Immature natural killer cell (primary cell): ENCODE data around the gene EXOC2. TPM values are rescaled to one million over a fixed set of nuclear protein-coding genes. Genes with fewer than 3 reads are reported as not detected.
A peak's percentile ranks its signal among the peaks of the same experiment; 100 is the strongest.
"Not testable (repeated sequence)": the region's sequence is repeated elsewhere in the genome, so short reads cannot be mapped to it uniquely, and the experiment has no call there.

Experiments used
- DNase-seq, 3 donors: peaks; one replicate each; pipeline ENCODE4 v3.0.0; 2022; ENCODE audit warnings: mixed read lengths in 1 of 3
- H3K27ac Mint-ChIP-seq, 6 donors: one replicate each; pipeline ENCODE4 v1.8.0; 2020; ENCODE audit warnings: mixed read lengths in 6 of 6, mild to moderate bottlenecking in 5 of 6, inconsistent platforms in 4 of 6, moderate library complexity in 3 of 6
- H3K27me3 Mint-ChIP-seq, 3 donors: one replicate each; pipeline ENCODE4 v1.8.0; 2020 to 2021; ENCODE audit warnings: low read depth in 3 of 3, mild to moderate bottlenecking in 3 of 3, mixed read lengths in 3 of 3, moderate library complexity in 3 of 3, inconsistent platforms in 1 of 3
- H3K36me3 Mint-ChIP-seq, 3 donors: one replicate each; pipeline ENCODE4 v1.8.0; 2020; ENCODE audit warnings: mixed read lengths in 3 of 3, inconsistent platforms in 2 of 3, mild to moderate bottlenecking in 2 of 3
- H3K4me1 Mint-ChIP-seq, 2 donors: one replicate each; pipeline ENCODE4 v1.8.0; 2020; ENCODE audit warnings: inconsistent platforms in 2 of 2, mild to moderate bottlenecking in 2 of 2, mixed read lengths in 2 of 2, moderate library complexity in 1 of 2
- H3K4me3 Mint-ChIP-seq, 5 donors: one replicate each; pipeline ENCODE4 v1.8.0; 2020; ENCODE audit warnings: mild to moderate bottlenecking in 5 of 5, mixed read lengths in 5 of 5, inconsistent platforms in 3 of 5, moderate library complexity in 3 of 5
- H3K9me3 Mint-ChIP-seq, 6 donors: one replicate each; pipeline ENCODE4 v1.8.0; 2020; ENCODE audit warnings: mild to moderate bottlenecking in 6 of 6, mixed read lengths in 6 of 6, inconsistent platforms in 4 of 6, moderate library complexity in 3 of 6
- polyA plus RNA-seq, 3 donors: library from polyadenylated mRNA; unstranded; fragments of 300-500 nt; fragmentation: Illumina TruSeq; gene quantifications; one replicate each; pipeline ENCODE4 v1.2.3, GENCODE V29; 2021

The EXOC2 gene
- polyA plus RNA-seq, 3 donors from 2014 or later, result 23.8 to 33.8 (median 25.6) TPM

DNA sequence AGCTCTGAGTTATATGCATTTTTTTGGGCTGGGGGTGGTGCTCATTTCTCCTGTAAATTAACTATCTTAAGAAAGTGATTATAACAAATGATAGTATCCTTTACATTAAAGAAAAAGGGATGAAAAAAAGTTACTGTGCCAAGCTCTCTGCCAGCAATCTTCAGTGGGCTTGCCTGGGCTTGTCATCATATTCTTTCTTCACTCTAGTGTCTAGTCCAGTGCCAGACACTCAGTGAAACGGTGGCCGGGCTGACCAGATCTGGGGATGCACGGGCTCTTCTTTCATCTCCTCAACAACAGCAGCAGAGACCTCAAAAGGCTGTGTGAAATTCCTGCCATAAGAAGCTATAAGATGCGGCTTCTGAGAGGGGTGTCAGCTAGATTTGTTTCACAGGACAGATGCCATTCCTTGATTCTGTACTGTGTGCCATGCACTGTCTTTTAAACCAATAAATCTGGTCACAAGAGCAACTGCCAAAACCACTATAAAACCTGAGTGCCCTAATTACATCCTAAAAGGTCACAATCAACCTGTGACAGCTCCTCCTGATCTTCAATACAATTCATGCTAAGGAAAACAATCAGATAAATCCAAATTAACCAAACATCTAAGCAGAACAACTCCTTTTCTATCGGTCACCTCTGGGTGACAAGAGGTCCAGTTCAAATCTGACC is 12.1 kb downstream of the EXOC2 start:
- Mint-ChIP-seq H3K27ac (no peak overlapping the region), H3K36me3 (no peaks in the 10 kb centered on the region), H3K9me3 (no peaks in the 10 kb centered on the region), H3K27me3 (peaks cover 0 to 2% (median 0%) of the 10 kb centered on the region in 3 donors), H3K4me3 (no peak overlapping the region), H3K4me1 (peaks cover 43 to 72% of the 10 kb centered on the region in 2 donors)
- DNase-seq, result no peak

DNA sequence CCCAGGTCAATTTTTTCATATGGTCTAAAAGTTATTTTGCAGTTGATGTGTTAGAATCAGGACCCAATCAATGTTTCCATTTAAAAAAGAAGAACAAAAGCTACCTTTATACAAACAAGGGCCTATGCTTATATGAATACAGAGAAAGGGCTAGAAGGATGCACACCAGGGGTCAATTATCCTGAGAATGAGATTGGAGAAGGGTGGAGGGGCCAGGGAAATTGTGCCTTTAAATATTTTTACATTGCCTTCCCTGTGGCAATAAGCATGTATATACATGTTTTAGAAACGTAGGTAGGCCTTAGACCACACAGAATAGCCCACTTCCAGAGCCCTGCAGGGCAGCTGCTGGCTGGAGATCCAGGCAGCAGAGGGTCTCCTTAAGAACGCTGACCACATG is 12.7 kb downstream of the EXOC2 start:
- H3K4me1 Mint-ChIP-seq, result peaks cover 40 to 68% of the 10 kb centered on the region in 2 donors

GRCh38 chr6:679282-679681 is 13.7 kb downstream of the EXOC2 start:
- H3K9me3 Mint-ChIP-seq, result no peaks in the 10 kb centered on the region
- DNase-seq, result no peak
- H3K27me3 Mint-ChIP-seq, result peaks cover 0 to 2% (median 0%) of the 10 kb centered on the region in 3 donors
- H3K36me3 Mint-ChIP-seq, result no peaks in the 10 kb centered on the region
- H3K4me3 Mint-ChIP-seq, result no peak overlapping the region
- peak overlapping the region in 1 of 6 donors; percentile 28 for H3K27ac Mint-ChIP-seq
- H3K4me1 Mint-ChIP-seq, result peaks cover 42 to 68% of the 10 kb centered on the region in 2 donors

More for the DNA sequence above, 12.7 kb downstream of the EXOC2 start:
- Mint-ChIP-seq H3K27me3 (peaks cover 0 to 2% (median 0%) of the 10 kb centered on the region in 3 donors), H3K9me3 (no peaks in the 10 kb centered on the region), H3K4me3 (no peak overlapping the region), H3K27ac (peak overlapping the region in 1 of 6 donors; percentile 14), H3K36me3 (no peaks in the 10 kb centered on the region)
- DNase-seq, result no peak

- H3K9me3 Mint-ChIP-seq, result no peaks in the 10 kb centered on the region
- peaks cover 0 to 2% (median 0%) of the 10 kb centered on the region in 3 donors for H3K27me3 Mint-ChIP-seq
- no peaks in the 10 kb centered on the region for H3K36me3 Mint-ChIP-seq
- DNase-seq, result no peak
- peaks cover 34 to 61% of the 10 kb centered on the region in 2 donors for H3K4me1 Mint-ChIP-seq
- no peak overlapping the region for H3K4me3 Mint-ChIP-seq
- no peak overlapping the region for H3K27ac Mint-ChIP-seq
These were observed 14.4 kb downstream of the EXOC2 start for GRCh38 chr6:678520-678919.

DNA sequence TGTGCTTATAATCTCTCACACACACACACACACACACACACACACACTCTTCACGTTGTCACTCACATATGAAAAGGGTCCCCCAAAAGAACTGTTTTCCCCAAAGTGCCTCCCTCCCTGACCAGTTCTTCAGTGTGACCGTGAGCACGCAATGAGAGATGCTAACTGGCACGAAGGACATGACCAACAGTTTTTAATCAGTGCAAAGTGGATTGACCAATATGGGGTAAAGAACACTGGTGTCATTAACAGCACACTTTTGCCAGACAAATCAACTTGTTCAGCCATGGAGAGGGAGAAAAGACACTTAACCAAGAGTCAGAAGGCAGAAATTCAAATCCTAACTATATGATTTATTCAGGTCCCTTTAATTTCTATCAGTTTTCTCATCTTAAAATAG is 15.0 kb downstream of the EXOC2 start:
- H3K27me3 Mint-ChIP-seq, result peaks cover 0 to 2% (median 0%) of the 10 kb centered on the region in 3 donors
- H3K4me3 Mint-ChIP-seq, result no peak overlapping the region
- no peaks in the 10 kb centered on the region for H3K9me3 Mint-ChIP-seq
- no peak for DNase-seq
- peaks cover 31 to 55% of the 10 kb centered on the region in 2 donors for H3K4me1 Mint-ChIP-seq
- H3K36me3 Mint-ChIP-seq, result no peaks in the 10 kb centered on the region
- no peak overlapping the region for H3K27ac Mint-ChIP-seq

- DNase-seq, result no peak
- no peak overlapping the region for H3K27ac Mint-ChIP-seq
- H3K27me3 Mint-ChIP-seq, result no peaks in the 10 kb centered on the region
- no peak overlapping the region for H3K4me3 Mint-ChIP-seq
- H3K36me3 Mint-ChIP-seq, result peaks cover 0 to 5% (median 0%) of the 10 kb centered on the region in 3 donors
- H3K9me3 Mint-ChIP-seq, result no peaks in the 10 kb centered on the region
- H3K4me1 Mint-ChIP-seq, result peaks cover 15 to 40% of the 10 kb centered on the region in 2 donors
These were observed 18.0 kb downstream of the EXOC2 start for GRCh38 chr6:674956-675355.

- Mint-ChIP-seq H3K4me3 (no peak overlapping the region), H3K4me1 (peaks cover 14 to 34% of the 10 kb centered on the region in 2 donors), H3K27ac (no peak overlapping the region), H3K27me3 (peaks cover 0 to 1% (median 0%) of the 10 kb centered on the region in 3 donors), H3K36me3 (peaks cover 0 to 5% (median 0%) of the 10 kb centered on the region in 3 donors), H3K9me3 (no peaks in the 10 kb centered on the region)
- DNase-seq, result no peak
These were observed 18.5 kb downstream of the EXOC2 start for GRCh38 chr6:674406-674805.

- no peak for DNase-seq
- no peak overlapping the region for H3K4me3 Mint-ChIP-seq
- peaks cover 0 to 3% (median 1%) of the 10 kb centered on the region in 3 donors for H3K27me3 Mint-ChIP-seq
- no peaks in the 10 kb centered on the region for H3K9me3 Mint-ChIP-seq
- peaks cover 8 to 11% (median 8%) of the 10 kb centered on the region in 3 donors for H3K36me3 Mint-ChIP-seq
- no peak overlapping the region for H3K27ac Mint-ChIP-seq
- peaks cover 41 to 55% of the 10 kb centered on the region in 2 donors for H3K4me1 Mint-ChIP-seq
These were observed 25.5 kb downstream of the EXOC2 start for GRCh38 chr6:667253-667927.

DNA sequence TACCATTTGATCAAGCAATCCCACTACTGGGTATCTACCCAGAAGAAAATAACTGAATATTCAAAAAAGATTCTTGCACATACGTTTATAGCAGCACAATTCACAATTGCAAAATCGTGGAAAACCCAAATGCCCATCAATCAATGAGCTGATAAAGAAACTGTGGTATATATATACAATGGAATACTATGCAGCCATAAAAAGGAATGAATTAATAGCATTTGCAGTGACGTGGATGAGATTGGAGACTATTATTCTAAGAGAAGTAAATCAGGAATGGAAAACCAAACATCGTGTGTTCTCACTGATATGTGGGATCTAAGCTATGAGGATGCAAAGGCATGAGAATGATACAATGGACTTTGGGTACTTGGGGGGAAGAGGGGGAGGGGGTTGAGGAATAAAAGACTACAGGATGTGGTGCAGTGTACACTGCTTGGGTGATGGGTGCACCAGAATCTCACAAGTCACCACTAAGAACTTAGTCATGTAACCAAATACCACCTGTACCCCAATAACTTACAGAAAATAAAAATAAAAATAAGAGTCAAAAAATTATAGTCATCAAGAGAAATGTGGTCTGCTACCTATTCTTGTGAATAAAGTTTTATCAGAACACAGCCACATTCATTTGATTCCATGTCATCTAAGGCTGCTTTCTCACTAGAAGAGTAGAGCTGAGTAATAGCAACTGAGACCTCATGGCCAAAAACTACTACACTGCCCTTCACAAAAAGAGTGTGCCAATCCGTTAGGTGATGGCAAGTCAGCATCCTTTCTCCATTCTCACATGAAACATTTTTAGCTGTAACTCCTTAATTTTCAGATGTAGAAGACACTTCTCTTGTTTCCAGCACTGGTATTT is 27.3 kb downstream of the EXOC2 start:
- DNase-seq, result no peak
- H3K4me3 Mint-ChIP-seq, result no peak overlapping the region
- H3K36me3 Mint-ChIP-seq, result peaks cover 3 to 11% (median 8%) of the 10 kb centered on the region in 3 donors
- H3K27ac Mint-ChIP-seq, result no peak overlapping the region
- H3K9me3 Mint-ChIP-seq, result no peaks in the 10 kb centered on the region
- H3K27me3 Mint-ChIP-seq, result peaks cover 0 to 3% (median 2%) of the 10 kb centered on the region in 3 donors
- H3K4me1 Mint-ChIP-seq, result peaks cover 58 to 66% of the 10 kb centered on the region in 2 donors

GRCh38 chr6:663788-664187 is 29.2 kb downstream of the EXOC2 start:
- H3K9me3 Mint-ChIP-seq, DNase-seq, H3K27ac Mint-ChIP-seq, H3K4me3 Mint-ChIP-seq, H3K36me3 Mint-ChIP-seq, H3K27me3 Mint-ChIP-seq: not testable (repeated sequence)
- H3K4me1 Mint-ChIP-seq, result peaks cover 74 to 81% of the 10 kb centered on the region in 2 donors

- Mint-ChIP-seq H3K36me3 (peaks cover 12 to 18% (median 13%) of the 10 kb centered on the region in 3 donors), H3K27me3 (peaks cover 0 to 2% (median 0%) of the 10 kb centered on the region in 3 donors), H3K4me1 (peaks cover 61 to 83% of the 10 kb centered on the region in 2 donors), H3K9me3 (no peaks in the 10 kb centered on the region), H3K27ac (peak overlapping the region in 2 of 6 donors; percentile 53 to 68), H3K4me3 (peak overlapping the region in 1 of 5 donors; percentile 17)
- peak in 1 of 3 donors; percentile 2 for DNase-seq
These were observed 33.0 kb downstream of the EXOC2 start for GRCh38 chr6:659716-660581.

DNA sequence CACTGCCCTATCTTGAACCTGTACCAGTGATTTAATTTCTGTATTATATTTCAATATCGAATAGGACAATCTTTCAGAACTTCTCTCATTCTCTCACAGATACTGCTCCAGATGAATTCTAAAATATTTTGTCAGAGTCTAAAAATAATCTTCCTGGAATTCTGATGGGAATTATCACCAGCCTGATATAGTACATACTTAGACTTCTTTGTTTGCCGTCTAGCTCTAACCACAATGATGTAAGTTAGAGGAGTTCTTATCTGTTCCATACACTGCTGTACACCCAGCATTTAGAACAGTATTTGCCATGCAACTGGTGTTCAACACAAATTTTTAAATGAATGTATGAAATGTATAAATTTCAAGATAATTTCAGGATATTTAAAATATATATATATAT is 34.7 kb downstream of the EXOC2 start:
- peaks cover 46 to 78% of the 10 kb centered on the region in 2 donors for H3K4me1 Mint-ChIP-seq
- H3K9me3 Mint-ChIP-seq, result no peaks in the 10 kb centered on the region
- no peak overlapping the region for H3K4me3 Mint-ChIP-seq
- peaks cover 0 to 2% (median 0%) of the 10 kb centered on the region in 3 donors for H3K27me3 Mint-ChIP-seq
- H3K36me3 Mint-ChIP-seq, result peaks cover 12 to 21% (median 13%) of the 10 kb centered on the region in 3 donors
- peak overlapping the region in 1 of 6 donors; percentile 43 for H3K27ac Mint-ChIP-seq
- no peak for DNase-seq

DNA sequence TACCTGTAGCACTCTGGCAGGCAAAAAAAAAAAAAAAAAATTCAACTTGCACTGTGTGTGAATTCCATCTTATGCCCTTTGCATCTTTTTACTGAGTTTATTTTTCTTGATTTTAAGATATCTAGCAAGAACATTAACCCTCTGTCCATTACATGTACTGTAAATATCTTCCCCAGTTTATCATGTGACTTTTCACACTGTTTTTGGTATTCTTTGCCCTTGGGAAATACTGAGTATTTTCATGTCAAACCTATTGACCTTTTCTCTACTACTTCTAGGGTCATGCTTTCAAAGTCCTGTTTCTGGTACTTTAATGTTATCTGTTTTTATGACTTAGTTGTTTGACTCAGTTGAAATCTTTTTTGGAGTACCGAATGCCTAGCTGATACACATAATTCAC is 35.2 kb downstream of the EXOC2 start:
- H3K36me3 Mint-ChIP-seq, result peaks cover 12 to 21% (median 13%) of the 10 kb centered on the region in 3 donors
- no peak for DNase-seq
- H3K27me3 Mint-ChIP-seq, result peaks cover 0 to 2% (median 0%) of the 10 kb centered on the region in 3 donors
- H3K4me1 Mint-ChIP-seq, result peaks cover 45 to 78% of the 10 kb centered on the region in 2 donors
- peak overlapping the region in 2 of 6 donors; percentile 6 to 51 for H3K27ac Mint-ChIP-seq
- no peak overlapping the region for H3K4me3 Mint-ChIP-seq
- H3K9me3 Mint-ChIP-seq, result no peaks in the 10 kb centered on the region
